CD4-positive, alpha-beta T cell (primary cell): ENCODE results near the gene SLC22A8. TPM values are rescaled to one million over a fixed set of nuclear protein-coding genes. Genes with fewer than 3 reads are reported as not detected.

Experiments used
- ATAC-seq: fragments of 200-7000 bp; cut with Tn5 transposase; one replicate; pipeline ENCODE4 v1.10.0; 2022; ENCODE audit warnings: mild to moderate bottlenecking; ENCODE audit not compliant: poor library complexity
- CTCF ChIA-PET: fragments of 350-600 bp; sonication (Branson Sonifier 250); formaldehyde crosslinking; loops from one replicate; lab custom pipeline; 2021; ENCODE audit warnings: antibody characterized with exemption, inconsistent platforms; lab: Charles Lee
- POLR2A ChIA-PET: fragments of 350-600 bp; sonication (Branson Sonifier 250); formaldehyde crosslinking; loops from one replicate; lab custom pipeline; 2021; ENCODE audit warnings: antibody characterized with exemption, inconsistent platforms; lab: Charles Lee
- DNase-seq, 14 experiments: peaks; one replicate each; pipeline ENCODE4 v3.0.0-alpha.2; 2013 to 2020; ENCODE audit warnings: mixed read lengths in 2 of 14
- H3K27ac ChIP-seq, 2 donors: one replicate each; pipeline versions ENCODE4 v1.5.1 to v1.7.0; 2013; ENCODE audit warnings: low read length in 2 of 2, low read depth in 1 of 2, mild to moderate bottlenecking in 1 of 2
- H3K27me3 ChIP-seq, 2 experiments: 1 replicate in 1 of 2; 2 replicates in 1 of 2; pipeline versions ENCODE4 v1.6.1 to v1.7.0; 2013; ENCODE audit warnings: low read length in 2 of 2, control low read depth in 1 of 2, mild to moderate bottlenecking in 1 of 2, moderate library complexity in 1 of 2; ENCODE audit not compliant: insufficient read depth in 2 of 2, control insufficient read depth in 1 of 2
- H3K36me3 ChIP-seq: one replicate; pipeline ENCODE4 v1.6.1; 2013; ENCODE audit warnings: low read length, control low read depth; ENCODE audit not compliant: insufficient read depth
- H3K4me1 ChIP-seq: one replicate; pipeline ENCODE4 v1.6.1; 2013; ENCODE audit warnings: low read length, control low read depth; ENCODE audit not compliant: insufficient read depth
- H3K4me3 ChIP-seq: one replicate; pipeline ENCODE4 v1.5.1; 2013; ENCODE audit warnings: mild to moderate bottlenecking, low read length, moderate library complexity
- H3K9me3 ChIP-seq, 2 experiments: 1 replicate in 1 of 2; 2 replicates in 1 of 2; pipeline versions ENCODE4 v1.6.1 to v1.7.0; 2013; ENCODE audit warnings: low read length in 2 of 2, mild to moderate bottlenecking in 2 of 2, control low read depth in 1 of 2, moderate library complexity in 1 of 2; ENCODE audit not compliant: control insufficient read depth in 1 of 2, insufficient read depth in 1 of 2
- H3K27ac Mint-ChIP-seq: one replicate; pipeline ENCODE4 v1.8.0; 2020; ENCODE audit warnings: mixed read lengths
- H3K27me3 Mint-ChIP-seq: one replicate; pipeline ENCODE4 v1.8.0; 2021; ENCODE audit warnings: mixed read lengths
- H3K36me3 Mint-ChIP-seq: one replicate; pipeline ENCODE4 v1.8.0; 2021; ENCODE audit warnings: low read depth, mixed read lengths
- H3K4me1 Mint-ChIP-seq: one replicate; pipeline ENCODE4 v1.8.0; 2021; ENCODE audit warnings: low read depth, mixed read lengths
- H3K4me3 Mint-ChIP-seq: one replicate; pipeline ENCODE4 v1.8.0; 2020; ENCODE audit warnings: mild to moderate bottlenecking, mixed read lengths
- H3K9me3 Mint-ChIP-seq: one replicate; pipeline ENCODE4 v1.8.0; 2020; ENCODE audit warnings: mixed read lengths
- CTCF ChIP-seq: fragments of 200-600 bp; IDR thresholded peaks from one replicate; pipeline ENCODE4 v1.8.0; 2022; ENCODE audit warnings: antibody characterized with exemption, mild to moderate bottlenecking
- intact Hi-C, 2 experiments: fragments of 100-400 bp; cut with DNase I in 1 of 2; cut with micrococcal nuclease in 1 of 2; formaldehyde crosslinking; loops; one replicate each; pipeline versions ENCODE4 v1.15.1 to v1.9.0; 2023 to 2025; cut with DNase I, micrococcal nuclease
- total RNA-seq, 174 experiments: library from RNA in 2 of 174; stranded (reverse) in 2 of 174; gene quantifications; one replicate each; pipeline ENCODE4 v1.2.3 and lab custom pipeline; 2021 to 2026

The SLC22A8 gene
- total RNA-seq, 2 experiments from 2014 or later: not detected

- no peaks in the 10 kb centered on the region for H3K9me3 Mint-ChIP-seq
- ChIA-PET CTCF (no interaction called here), POLR2A (no interaction called here)
- Histone ChIP-seq H3K36me3 (no peaks in the 10 kb centered on the region), H3K9me3 (no peaks in the 10 kb centered on the region), H3K27me3 (no peaks in the 10 kb centered on the region), H3K4me3 (no peak overlapping the region), H3K27ac (no peak overlapping the region), H3K4me1 (no peaks in the 10 kb centered on the region)
- no peak overlapping the region for H3K4me3 Mint-ChIP-seq
- ATAC-seq: no peak
- intact Hi-C loops: no loop called here
- H3K4me1 Mint-ChIP-seq: no peaks in the 10 kb centered on the region
- no peak for DNase-seq
- H3K27me3 Mint-ChIP-seq: peaks cover 23% of the 10 kb centered on the region
- TF ChIP-seq CTCF: no peak
- no peaks in the 10 kb centered on the region for H3K36me3 Mint-ChIP-seq
- H3K27ac Mint-ChIP-seq: no peak overlapping the region
Observed at GRCh38 chr11:62983536-62984199, 32.0 kb downstream of the SLC22A8 start.

DNA sequence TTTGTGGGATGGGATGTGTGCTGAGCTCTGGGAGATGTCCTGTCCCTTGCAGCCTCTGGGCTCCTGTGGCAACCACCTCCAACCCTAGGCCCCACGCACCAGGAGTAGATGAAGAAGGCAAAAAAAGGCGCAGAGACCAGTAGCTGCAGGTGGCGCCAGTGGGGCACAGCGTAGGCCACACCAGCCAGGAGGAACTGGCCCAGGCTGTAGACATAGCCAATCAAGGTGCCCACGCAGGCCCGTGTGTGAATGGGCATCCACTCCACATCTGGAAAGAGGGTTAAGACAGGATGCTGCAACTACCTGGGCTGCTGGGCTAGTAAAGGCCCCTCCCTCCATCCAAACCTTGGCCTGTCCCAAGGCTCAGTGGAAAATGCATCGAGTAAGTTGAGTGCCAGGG is 33.9 kb downstream of the SLC22A8 start:
- no peak for ATAC-seq
- Mint-ChIP-seq H3K36me3 (no peaks in the 10 kb centered on the region), H3K4me3 (no peak overlapping the region), H3K9me3 (no peaks in the 10 kb centered on the region), H3K4me1 (no peaks in the 10 kb centered on the region), H3K27ac (no peak overlapping the region), H3K27me3 (peaks cover 27% of the 10 kb centered on the region)
- Histone ChIP-seq H3K4me3 (no peak overlapping the region), H3K4me1 (no peaks in the 10 kb centered on the region), H3K36me3 (no peaks in the 10 kb centered on the region), H3K27ac (no peak overlapping the region), H3K9me3 (no peaks in the 10 kb centered on the region), H3K27me3 (no peaks in the 10 kb centered on the region)
- CTCF ChIA-PET: no interaction called here
- intact Hi-C loops: no loop called here
- no peak for DNase-seq
- TF ChIP-seq CTCF: no peak
- POLR2A ChIA-PET: no interaction called here

- Histone ChIP-seq H3K27me3 (peaks cover 0 to under 1% of the 10 kb centered on the region in 2 experiments), H3K36me3 (no peaks in the 10 kb centered on the region), H3K4me3 (no peak overlapping the region), H3K27ac (no peak overlapping the region), H3K4me1 (no peaks in the 10 kb centered on the region), H3K9me3 (no peaks in the 10 kb centered on the region)
- intact Hi-C loops: no loop called here
- no peak overlapping the region for H3K27ac Mint-ChIP-seq
- H3K9me3 Mint-ChIP-seq: no peaks in the 10 kb centered on the region
- H3K4me3 Mint-ChIP-seq: no peak overlapping the region
- POLR2A ChIA-PET: no interaction called here
- no peaks in the 10 kb centered on the region for H3K36me3 Mint-ChIP-seq
- TF ChIP-seq CTCF: no peak
- H3K27me3 Mint-ChIP-seq: peaks cover 28% of the 10 kb centered on the region
- no peaks in the 10 kb centered on the region for H3K4me1 Mint-ChIP-seq
- DNase-seq: no peak
- ATAC-seq: no peak
- CTCF ChIA-PET: no interaction called here
Observed at GRCh38 chr11:62980133-62980760, 35.4 kb downstream of the SLC22A8 start.
